Stimulated activated naive CD8-positive, alpha-beta T cell treated with anti-CD3 and anti-CD28 coated beads, Interleukin-15, Interleukin-2, amounts not matched to agents 100 U/mL and 50 U/mL, for 24 hours (primary cell): ENCODE results near the gene UXT.
A peak's percentile ranks its signal among the peaks of the same experiment; 100 is the strongest.
"Not testable (repeated sequence)": the region's sequence is repeated elsewhere in the genome, so short reads cannot be mapped to it uniquely, and the experiment has no call there.

Experiments
- ATAC-seq: fragments of 150-1000 bp; cut with Tn5 transposase; one replicate; pipeline ENCODE4 v1.10.0; 2021
- DNase-seq: peaks from one replicate; pipeline ENCODE4 v3.0.0; 2021

The UXT gene, protein sequence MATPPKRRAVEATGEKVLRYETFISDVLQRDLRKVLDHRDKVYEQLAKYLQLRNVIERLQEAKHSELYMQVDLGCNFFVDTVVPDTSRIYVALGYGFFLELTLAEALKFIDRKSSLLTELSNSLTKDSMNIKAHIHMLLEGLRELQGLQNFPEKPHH

DNA sequence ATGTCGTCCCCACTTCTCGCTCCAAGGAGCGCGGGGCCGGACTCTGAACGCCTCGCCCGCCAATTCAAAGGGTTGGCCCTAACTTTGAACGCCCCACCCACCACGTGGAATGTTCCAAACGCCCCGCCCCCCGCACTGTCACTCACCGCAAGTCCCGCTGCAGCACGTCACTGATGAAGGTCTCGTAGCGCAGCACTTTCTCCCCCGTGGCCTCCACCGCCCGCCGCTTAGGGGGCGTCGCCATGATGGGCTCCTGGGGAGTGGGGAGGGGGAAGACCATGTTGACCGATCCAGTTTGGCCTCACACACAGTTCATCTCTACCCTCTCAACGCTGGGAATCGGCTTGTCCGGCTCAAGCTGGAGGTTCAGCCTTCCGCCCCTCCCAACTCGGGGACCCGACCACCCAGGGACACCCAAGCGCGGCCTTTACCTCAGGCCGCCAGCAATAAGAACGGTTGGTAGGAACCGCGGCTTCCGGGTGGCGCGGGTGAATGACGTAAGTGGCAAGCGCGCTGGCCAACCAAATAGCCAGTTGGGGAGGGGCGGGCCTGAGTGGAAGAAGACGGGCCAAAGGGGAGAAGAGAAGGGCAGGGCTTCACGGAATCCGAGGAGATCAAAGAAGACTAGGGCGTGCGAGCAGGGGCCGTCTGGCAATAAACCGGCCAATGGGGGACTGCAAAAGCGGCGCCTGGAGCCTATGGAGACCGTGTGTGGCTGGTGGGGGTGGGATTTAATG lies at the start of gene UXT:
TSS of gene UXT (minus strand) at position 497 of the 737 bp plus-strand sequence. CDS start at position 244, 253 bp downstream.
- DNase-seq: peak; percentile 92
- peak; percentile 88 for ATAC-seq

DNA sequence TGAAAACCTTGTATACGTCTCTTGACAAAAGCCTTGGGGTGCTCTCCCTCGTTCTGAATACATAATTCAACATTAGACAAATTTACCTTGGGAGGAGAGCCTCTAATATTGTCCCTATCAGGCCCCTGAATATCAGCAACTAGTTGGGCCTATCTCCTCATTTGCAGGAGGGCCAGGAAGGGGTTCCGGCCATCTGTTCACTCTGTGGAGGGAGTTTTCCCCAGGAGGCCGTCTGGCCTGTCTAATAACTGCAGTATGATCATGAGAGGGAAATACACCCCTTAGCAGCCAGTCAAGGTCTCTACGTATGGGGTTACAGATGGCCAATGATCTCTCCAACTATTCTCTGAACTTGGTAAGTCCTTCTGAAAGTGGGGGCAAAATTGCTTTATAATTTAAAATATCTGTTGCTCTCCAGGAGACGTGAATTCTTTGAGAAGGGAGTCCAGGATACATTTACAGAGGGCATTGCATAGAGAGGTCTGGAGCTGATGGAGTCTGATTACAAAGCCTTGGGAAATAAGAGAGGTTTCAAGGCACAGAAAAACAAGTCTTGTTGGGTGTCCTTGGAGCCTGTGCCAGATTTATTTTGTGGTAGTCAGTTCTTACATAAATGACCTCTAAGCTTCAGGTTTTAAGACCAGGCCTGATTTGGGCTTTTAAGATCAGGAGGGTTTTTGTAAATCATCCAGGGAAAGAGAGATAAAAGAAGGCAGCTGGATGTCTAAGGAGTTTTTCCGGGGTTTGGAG lies 48.2 kb upstream of the UXT start:
- no peak for ATAC-seq
- no peak for DNase-seq

GRCh38 chrX:47706575-47706974 lies 47.6 kb upstream of the UXT start:
- DNase-seq (no peak), ATAC-seq (no peak)

DNA sequence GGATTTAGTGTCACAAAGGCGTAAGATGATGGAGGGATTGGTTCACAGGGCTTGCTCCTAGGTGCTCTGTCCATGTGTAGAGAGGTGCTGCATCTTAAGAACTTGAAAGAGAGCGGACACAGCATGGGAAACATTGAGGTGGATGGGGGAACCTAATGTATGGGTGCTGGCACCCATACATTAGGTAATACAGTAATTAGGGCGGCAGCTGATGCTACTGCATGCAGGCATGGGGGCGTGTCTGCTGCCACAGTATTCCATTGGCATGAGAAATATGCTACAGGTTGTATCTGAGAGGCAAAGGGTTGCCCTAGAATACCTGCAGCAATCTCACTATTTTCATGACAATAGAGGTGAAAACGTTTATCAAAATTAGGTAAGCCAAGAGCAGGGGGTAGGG lies 45.8 kb upstream of the UXT start:
- no peak for DNase-seq

DNA sequence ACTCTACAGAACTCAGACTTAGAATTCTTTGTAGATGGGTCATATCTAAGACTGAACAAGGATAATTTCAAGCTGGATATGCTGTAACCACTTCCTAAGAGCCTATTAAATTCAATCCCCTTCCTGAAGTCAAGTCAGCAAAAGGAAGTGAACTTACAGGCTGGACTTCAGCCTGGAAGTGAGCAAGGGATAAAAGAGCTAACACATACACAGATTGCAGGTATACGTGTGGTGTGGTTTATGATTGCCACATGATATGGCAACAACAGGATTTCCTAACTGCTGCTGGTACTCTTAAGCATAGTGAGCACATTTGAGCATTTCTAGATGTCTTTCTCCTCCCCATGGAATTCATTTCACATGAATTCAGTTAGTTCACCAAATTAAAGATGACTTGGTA lies 38.2 kb upstream of the UXT start:
- DNase-seq: no peak

More for the DNA sequence above, 45.8 kb upstream of the UXT start:
- ATAC-seq: no peak

DNA sequence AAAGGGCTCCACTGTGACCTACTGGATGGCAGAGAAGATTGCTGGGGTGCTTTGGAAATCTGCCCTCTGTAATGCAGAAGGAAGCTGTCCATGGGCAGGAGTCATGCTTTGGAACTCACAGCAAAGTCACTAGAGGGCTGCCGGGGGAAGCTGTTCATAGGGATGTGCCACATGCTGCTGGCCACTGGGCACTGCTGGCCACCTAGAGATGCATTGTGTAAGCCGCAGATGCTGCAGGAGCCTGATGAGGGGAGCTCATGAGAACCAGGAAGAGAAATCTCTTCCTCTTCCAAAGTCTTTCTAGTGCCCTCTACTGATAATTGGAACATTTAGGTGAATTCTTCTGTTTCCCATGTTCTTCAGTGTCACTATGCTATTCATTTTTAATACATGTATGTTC lies 31.2 kb upstream of the UXT start:
- ATAC-seq (no peak), DNase-seq (no peak)

More for the DNA sequence above, 38.2 kb upstream of the UXT start:
- no peak for ATAC-seq

GRCh38 chrX:47687263-47687662 lies 28.3 kb upstream of the UXT start:
- ATAC-seq: no peak
- no peak for DNase-seq

- ATAC-seq (no peak), DNase-seq (no peak)
Measured at GRCh38 chrX:47683829-47684205, 24.8 kb upstream of the UXT start.

- DNase-seq (no peak), ATAC-seq (no peak)
Measured at GRCh38 chrX:47683184-47683828, 24.3 kb upstream of the UXT start.

- ATAC-seq, DNase-seq: not testable (repeated sequence)
Measured at GRCh38 chrX:47675959-47676859, 17.2 kb upstream of the UXT start.

- DNase-seq: no peak
- no peak for ATAC-seq
Measured at GRCh38 chrX:47674776-47675175, 15.8 kb upstream of the UXT start.

DNA sequence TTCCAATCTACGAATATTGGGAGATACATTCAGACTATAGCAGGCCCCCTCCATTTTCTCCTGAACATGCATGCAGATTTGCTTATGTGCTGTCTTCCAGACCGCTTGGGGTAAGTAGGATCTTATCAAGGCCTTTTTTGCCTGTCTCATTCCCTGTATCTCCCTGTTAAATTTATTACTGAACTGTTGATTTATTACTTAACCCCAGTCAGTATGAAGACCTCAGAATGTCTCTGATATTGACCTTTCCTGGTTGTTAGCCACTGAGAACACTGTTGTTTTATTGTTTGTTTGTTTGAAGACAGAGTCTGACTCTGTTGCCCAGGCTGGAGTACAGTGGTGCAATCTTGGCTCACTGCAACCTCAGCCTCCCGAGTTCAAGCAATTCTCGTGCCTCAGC lies 6.8 kb upstream of the UXT start:
- not testable (repeated sequence) for DNase-seq, ATAC-seq

- DNase-seq (no peak), ATAC-seq (no peak)
Measured at GRCh38 chrX:47664737-47665136, 5.8 kb upstream of the UXT start.

DNA sequence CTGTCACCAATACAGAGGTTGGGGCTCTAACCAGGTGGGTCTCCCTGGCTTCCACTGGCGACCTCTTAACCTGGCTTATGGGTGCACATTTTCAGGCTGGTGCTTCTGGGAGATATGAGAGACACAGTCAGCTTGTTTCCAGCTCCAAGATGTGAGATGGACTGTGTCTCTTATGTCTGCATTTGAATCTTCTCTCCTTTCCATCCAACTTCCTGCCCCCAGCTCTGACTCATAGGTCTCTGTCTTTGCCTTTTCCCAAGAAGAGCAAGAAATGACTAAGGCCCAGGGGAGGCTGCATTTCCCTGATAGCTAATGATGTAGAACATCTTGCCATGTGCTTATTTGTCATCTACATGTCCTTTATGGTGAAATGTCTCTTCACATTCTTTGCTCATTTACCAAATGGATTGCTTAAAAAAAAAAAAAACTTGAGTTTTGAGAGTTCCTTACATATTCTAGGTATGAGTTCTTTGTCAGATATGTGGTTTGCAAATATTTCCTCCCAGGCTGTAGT lies 3.2 kb upstream of the UXT start:
- DNase-seq (peak; percentile 54), ATAC-seq (peak; percentile 55)

GRCh38 chrX:47661539-47661938 lies 2.6 kb upstream of the UXT start:
- DNase-seq: no peak
- no peak for ATAC-seq

- DNase-seq (no peak), ATAC-seq (no peak)
Measured at GRCh38 chrX:47659421-47659726, 394 bp upstream of the UXT start.

DNA sequence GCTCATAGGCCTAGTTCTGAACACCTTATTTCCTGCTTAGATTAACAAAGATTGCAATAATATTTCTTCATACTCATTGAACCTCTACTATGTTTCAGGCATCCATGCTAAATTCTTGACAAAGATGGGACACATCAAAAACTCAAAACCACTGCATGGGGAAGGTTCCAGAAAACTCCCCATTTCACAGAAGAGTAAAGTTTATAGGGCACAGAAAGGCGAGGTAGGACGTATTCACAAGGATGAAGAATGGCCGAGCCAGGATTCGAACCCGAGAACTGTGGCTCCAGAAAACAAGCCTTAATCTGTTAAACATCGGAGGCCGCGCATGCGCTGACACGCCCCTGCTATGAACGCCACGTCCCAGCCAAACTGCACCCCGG lies 688 bp downstream of the UXT start:
- DNase-seq (no peak), ATAC-seq (no peak)

DNA sequence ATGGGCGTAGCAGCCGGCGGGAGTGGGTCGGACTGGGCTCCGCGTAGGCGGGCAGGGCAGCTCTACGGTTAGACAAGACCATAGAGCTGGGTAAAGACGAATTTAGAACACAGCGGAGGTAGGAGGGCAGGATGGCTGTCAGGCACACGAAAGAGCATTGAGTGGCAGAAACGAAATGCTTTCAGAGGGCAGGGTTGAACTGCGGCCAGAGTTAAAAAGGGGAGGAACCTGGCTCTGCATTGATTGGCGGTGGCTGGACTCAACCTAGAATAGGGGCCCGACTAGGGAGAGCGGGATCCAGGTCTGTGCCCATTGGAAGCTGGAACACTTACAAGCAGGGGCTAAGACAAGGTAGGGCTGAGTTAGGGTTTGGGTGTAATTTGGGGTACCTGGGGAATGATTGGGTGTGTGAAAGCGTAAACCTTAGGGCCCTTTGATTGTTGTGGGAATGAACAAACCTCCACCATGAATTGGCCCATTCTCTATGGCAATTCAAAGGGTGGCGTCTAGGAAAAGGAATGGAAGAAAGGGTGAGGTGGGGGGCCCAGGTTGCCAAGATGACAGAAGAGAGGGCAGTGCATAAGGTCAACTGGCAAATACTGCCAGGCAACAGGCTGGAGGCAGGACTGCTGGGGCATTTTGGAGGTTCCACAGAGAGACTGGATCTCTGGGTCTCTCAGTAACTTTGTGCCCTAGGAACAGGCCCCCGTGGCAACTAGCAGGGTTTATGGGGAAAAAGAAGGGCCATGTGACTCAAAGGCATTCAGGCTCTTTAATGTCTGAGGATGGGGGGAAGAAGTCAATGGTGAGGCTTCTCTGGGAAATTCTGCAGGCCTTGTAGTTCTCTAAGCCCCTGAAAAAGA lies 7.7 kb downstream of the UXT start:
- no peak for ATAC-seq
- no peak for DNase-seq

- ATAC-seq (peak; percentile 96), DNase-seq (peak; percentile 85)
Measured at GRCh38 chrX:47650164-47651042, 8.6 kb downstream of the UXT start, which contains the start of gene ELK1. ELK1 (minus strand) TSS chrX:47650563; CDS start chrX:47641441, 9,122 bp downstream.

GRCh38 chrX:47649781-47650163 lies 9.2 kb downstream of the UXT start:
- no peak for DNase-seq
- ATAC-seq: no peak
